ENCODE results near the gene TM2D1. TPM values are rescaled to one million over a fixed set of nuclear protein-coding genes. Genes with fewer than 3 reads are reported as not detected.

TM2D1 gene
- 54.0 and 84.4 TPM in 2 replicates for total RNA-seq

GRCh38 chr1:61724813-61725694 is at the start of gene TM2D1:
Gene TM2D1, minus strand, starts transcription at chr1:61725141. Its CDS starts 21 bp downstream, at chr1:61725120.

GRCh38 chr1:61741711-61742619 is 17.0 kb upstream of the TM2D1 start, which contains the start of gene PATJ:
Gene PATJ, plus strand, starts transcription at chr1:61742480. Its CDS starts 20,413 bp downstream, at chr1:61762893.

Other genes starting within 250 kb of the TM2D1 start
- gene PATJ, start 17.3 kb upstream of the TM2D1 start, total RNA-seq, result 2.3 and 2.8 TPM in 2 replicates

Measured in cardiac atrium fibroblast (primary cell).